Liver (tissue), 3 donors: ENCODE measurements around the gene PLCB1.

ENCODE experiments used
- CTCF ChIP-seq: fragments of 150-350 bp; IDR thresholded peaks from 2 replicates; pipeline ENCODE4 v1.5.1; 2017; ENCODE audit warnings: improper control_type of control experiment, low read depth, low read length; ENCODE audit not compliant: missing input control
- JUND ChIP-seq, 2 donors: IDR thresholded peaks; 2 replicates each; pipeline ENCODE4 v1.6.1; 2016; ENCODE audit warnings: antibody characterized with exemption in 2 of 2
- MAX ChIP-seq: IDR thresholded peaks from 2 replicates; pipeline ENCODE4 v1.6.1; 2016; ENCODE audit warnings: antibody characterized with exemption
- RAD21 ChIP-seq, 2 donors: IDR thresholded peaks; 2 replicates each; pipeline ENCODE4 v1.6.1; 2016; ENCODE audit warnings: antibody characterized with exemption in 2 of 2, mild to moderate bottlenecking in 2 of 2
- TAF1 ChIP-seq: conservative IDR thresholded peaks from 2 replicates; pipeline ENCODE4 v1.6.1; 2016; ENCODE audit warnings: antibody characterized with exemption, mild to moderate bottlenecking
- donor health status: healthy.
- donor health status: healthy.

DNA sequence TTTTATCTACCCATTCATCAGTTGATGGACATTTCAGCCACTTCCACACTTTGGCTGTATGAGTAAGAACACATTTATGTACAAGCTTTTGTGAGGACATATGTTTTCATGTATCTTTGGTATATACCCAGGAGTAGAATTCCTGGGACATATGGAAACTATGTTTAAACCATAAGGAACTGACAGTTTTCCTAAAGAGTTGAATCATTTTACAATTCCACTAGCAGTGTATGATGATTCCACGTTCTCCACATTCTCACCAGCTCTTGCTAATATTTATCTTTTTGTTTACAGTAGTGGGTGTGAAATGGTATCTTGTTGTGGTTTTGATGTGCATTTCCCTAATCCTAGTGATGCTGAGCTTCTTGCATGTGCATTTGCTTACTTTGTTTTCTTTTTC is 338.1 kb downstream of the PLCB1 start:
- TF ChIP-seq CTCF (no peak), MAX (no peak), RAD21 (IDR thresholded peaks at IDR 0.05) (no peak), JUND (IDR thresholded peaks at IDR 0.05) (no peak), TAF1 (no peak)
